NCI-H2227 (cell line): ENCODE measurements around the gene OR2W3.

Source experiments
- DNase-seq: peaks from one replicate; lab custom pipeline; 2025; ENCODE audit not compliant: unreplicated experiment; lab: John Stamatoyannopoulos, UW

Gene OR2W3

GRCh38 chr1:247914941-247915662, 19.7 kb downstream of the OR2W3 start:
- DNase-seq = no peak

DNA sequence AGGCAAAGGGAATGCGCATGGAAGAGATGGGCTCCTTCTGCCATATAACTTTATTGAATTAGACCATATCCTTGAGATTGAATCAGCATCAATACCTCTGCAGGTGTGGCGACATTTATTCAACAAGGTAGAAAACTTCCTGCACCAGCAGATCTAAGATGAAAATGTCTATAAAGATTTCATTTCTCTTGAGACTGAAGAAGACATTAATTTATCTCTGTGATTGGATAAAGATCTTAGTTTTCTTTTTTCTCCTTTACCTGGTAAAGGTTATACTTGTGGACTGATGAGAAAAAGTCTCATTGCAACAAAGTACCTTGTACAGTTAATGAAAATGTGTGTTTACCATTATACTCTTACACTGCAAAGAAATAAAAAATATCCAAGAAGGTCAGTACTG, 24.6 kb downstream of the OR2W3 start, which contains the start of gene OR2T8:
Gene OR2T8, plus strand, starts transcription at position 301 of the 400 bp plus-strand sequence. CDS start 766 bp downstream, outside the sequence.
- DNase-seq = no peak

GRCh38 chr1:247923941-247924340, 28.6 kb downstream of the OR2W3 start:
- DNase-seq = no peak

DNA sequence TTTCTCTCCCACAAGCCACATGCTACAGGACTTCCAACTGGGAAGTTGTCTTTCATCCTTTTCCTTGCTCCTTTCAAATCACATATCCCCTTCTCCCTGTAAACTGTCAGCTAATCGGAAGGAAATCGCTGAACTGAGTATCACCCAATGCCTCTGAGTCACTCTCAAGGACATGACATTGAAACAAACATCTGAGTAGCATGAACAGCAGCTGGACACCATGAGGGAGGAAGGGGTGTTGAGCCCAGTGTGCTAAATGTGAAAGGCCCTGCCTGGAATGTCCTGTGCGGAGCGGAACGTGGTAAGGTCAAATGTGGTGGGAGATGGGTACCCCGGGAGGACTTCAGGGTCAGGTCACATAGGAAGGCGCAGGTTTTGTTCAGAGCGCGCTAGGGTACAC, 29.5 kb downstream of the OR2W3 start, which contains the start of gene OR2AJ1:
Gene OR2AJ1, plus strand, starts transcription at position 22 of the 400 bp plus-strand sequence. CDS start 8,880 bp downstream, outside the sequence.
- DNase-seq = no peak

- no peak for DNase-seq
These were observed 38.6 kb downstream of the OR2W3 start for GRCh38 chr1:247933989-247934388.

DNA sequence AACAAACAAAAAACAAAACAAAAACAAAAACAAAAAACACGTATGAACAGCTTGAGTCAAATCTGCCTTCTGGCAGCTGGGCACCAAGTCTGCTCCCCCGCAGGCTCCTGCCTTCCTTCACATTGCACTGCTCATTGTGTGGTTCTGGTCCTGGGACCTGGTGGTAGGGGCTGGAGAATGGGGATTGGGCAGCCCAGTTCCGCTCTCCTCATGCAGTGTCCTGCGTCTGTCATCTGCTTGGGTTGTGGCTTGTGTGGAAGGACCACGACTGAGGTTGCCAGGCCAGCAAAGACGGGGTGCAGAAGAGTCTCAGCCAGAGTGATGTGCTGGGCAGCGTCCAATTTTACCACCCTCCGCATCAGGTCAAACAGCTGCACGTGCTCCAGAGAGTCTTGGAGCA, 40.4 kb downstream of the OR2W3 start:
- DNase-seq = no peak

GRCh38 chr1:247936415-247936814, 41.0 kb downstream of the OR2W3 start:
- DNase-seq = no peak

GRCh38 chr1:247936965-247937734, 41.8 kb downstream of the OR2W3 start:
- peak; percentile 51 for DNase-seq

DNA sequence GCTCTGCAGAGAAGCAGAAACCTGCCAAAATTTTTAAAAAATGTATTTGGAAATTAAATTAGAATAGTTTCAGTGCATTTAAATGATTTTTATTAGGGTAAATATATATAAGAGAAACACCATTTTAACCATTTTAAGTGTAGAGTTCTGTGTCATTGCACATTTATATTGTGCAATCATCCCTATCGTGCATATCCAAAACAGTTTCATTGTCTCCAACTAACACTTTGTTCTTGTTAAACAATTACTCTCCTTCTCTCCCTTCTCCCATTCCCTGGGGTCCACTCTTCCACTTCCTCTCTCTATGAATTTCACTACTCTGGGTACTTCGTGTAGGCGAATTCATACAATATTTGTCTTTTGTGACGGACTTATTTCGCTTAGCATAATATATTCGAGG, 47.2 kb downstream of the OR2W3 start:
- no peak for DNase-seq
